ENCODE results near the gene UBALD2. TPM values are rescaled to one million over a fixed set of nuclear protein-coding genes. Genes with fewer than 3 reads are reported as not detected.
"Not testable (repeated sequence)": the region's sequence is repeated elsewhere in the genome, so short reads cannot be mapped to it uniquely, and the experiment has no call there.

Gene UBALD2
- total and polyA plus RNA-seq, 8 donors: 1.8 to 49.5 (median 38.7) TPM

GRCh38 chr17:76253841-76254240 is 11.3 kb upstream of the UBALD2 start:
- 87 to 95% (median 91%) methylated on average over 7 of the region's 7 CpGs for WGBS, 5 donors
- no peaks in the 10 kb centered on the region for H3K27me3 ChIP-seq
- intact Hi-C loops (cut with DNase I; ENCODE audit: low total_unique reads): no loop called here
- H3K27ac ChIP-seq: peak overlapping the region in 2 of 5 donors; percentile 84 to 89
- no peaks in the 10 kb centered on the region for H3K9me3 ChIP-seq
- peaks cover 24 to 46% (median 33%) of the 10 kb centered on the region in 4 donors for H3K4me1 ChIP-seq
- TF ChIP-seq POLR2AphosphoS5 (IDR thresholded peaks at IDR 0.05): no peak
- TF ChIP-seq EP300 (IDR thresholded peaks at IDR 0.05): no peak
- TF ChIP-seq CTCF (IDR thresholded peaks at IDR 0.05): no peak
- no peak for TF ChIP-seq POLR2A (IDR thresholded peaks at IDR 0.05)
- H3K36me3 ChIP-seq: no peaks in the 10 kb centered on the region
- no peak overlapping the region for H3K4me3 ChIP-seq
- DNase-seq: no peak

DNA sequence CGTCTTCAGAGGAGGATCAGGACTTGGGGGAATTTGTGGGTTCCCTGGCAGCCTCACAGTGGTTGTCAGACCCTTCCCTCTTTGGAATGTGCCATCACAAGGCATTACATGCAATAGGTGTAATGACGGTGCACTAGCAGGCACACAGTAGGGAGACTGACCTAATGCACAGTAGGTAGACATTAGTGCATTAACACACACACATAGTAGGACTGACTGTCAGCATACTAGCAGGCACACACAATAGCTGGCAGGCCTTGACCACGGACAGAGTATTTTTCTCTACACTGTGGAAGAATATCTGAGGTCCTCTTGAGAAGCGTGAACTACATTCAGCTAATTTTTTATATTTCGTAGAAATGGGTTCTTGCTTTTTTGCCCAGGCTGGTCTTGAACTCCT is 10.9 kb upstream of the UBALD2 start:
- Histone ChIP-seq H3K4me3 (no peak overlapping the region), H3K4me1 (peaks cover 26 to 47% (median 34%) of the 10 kb centered on the region in 4 donors), H3K36me3 (no peaks in the 10 kb centered on the region), H3K27ac (no peak overlapping the region), H3K27me3 (no peaks in the 10 kb centered on the region), H3K9me3 (no peaks in the 10 kb centered on the region)
- 92 to 95% (median 93%) methylated on average over 4 to 5 of the region's 5 CpGs for WGBS, 5 donors
- intact Hi-C loops (cut with DNase I; ENCODE audit: low total_unique reads): no loop called here
- TF ChIP-seq POLR2A (IDR thresholded peaks at IDR 0.05) (no peak), EP300 (IDR thresholded peaks at IDR 0.05) (no peak), CTCF (IDR thresholded peaks at IDR 0.05) (no peak), POLR2AphosphoS5 (IDR thresholded peaks at IDR 0.05) (no peak)
- no peak for DNase-seq

DNA sequence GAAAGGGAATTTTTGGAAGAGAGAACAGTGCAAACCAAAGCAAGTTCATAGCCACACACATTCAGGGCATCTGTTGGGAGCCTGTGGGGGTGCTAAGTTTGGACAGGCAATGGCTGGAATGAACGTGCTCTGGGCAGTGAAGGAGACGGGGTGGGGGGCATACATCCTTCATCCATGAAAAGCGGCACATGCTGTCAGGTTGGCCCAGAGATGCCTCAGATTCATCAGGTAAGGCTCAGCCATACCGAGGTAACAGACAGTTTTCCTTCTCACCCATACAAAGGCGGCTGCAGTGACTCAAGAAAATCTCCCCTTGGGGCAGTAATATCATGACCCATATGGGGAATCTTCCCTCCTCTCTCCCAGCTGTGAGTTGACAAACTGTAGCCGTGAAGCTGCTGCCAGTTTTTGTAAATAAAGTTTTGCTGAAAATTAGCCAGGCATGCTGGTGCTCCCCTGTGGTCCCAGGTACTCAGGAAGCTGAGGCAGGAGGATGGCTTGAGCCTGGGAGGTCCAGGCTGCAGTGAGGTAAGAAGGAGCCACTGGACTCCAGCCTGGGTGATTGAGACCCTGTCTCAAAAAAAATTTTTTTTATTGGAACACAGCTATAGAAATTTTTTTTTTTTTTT is 9.2 kb upstream of the UBALD2 start:
- TF ChIP-seq CTCF (IDR thresholded peaks at IDR 0.05) (no peak), EP300 (IDR thresholded peaks at IDR 0.05) (no peak), POLR2AphosphoS5 (IDR thresholded peaks at IDR 0.05) (no peak), POLR2A (IDR thresholded peaks at IDR 0.05) (no peak)
- 72 to 82% (median 81%) methylated on average over 6 of the region's 6 CpGs for WGBS, 5 donors
- no peak overlapping the region for H3K4me3 ChIP-seq

GRCh38 chr17:76256430-76257050 is 8.6 kb upstream of the UBALD2 start:
- H3K4me1 ChIP-seq: peaks cover 41 to 59% (median 51%) of the 10 kb centered on the region in 4 donors
- intact Hi-C loops (cut with DNase I; ENCODE audit: low total_unique reads); H3K36me3 ChIP-seq; H3K4me3 ChIP-seq; H3K27ac ChIP-seq; H3K27me3 ChIP-seq; DNase-seq; H3K9me3 ChIP-seq: not testable (repeated sequence)
- 74 to 84% (median 80%) methylated on average over 18 to 19 of the region's 19 CpGs for WGBS, 5 donors
- TF ChIP-seq POLR2AphosphoS5 (IDR thresholded peaks at IDR 0.05): peak in 2 of 3 donors; percentile 20 to 46

More for the DNA sequence above, 9.2 kb upstream of the UBALD2 start:
- Histone ChIP-seq H3K27ac (no peak overlapping the region), H3K36me3 (no peaks in the 10 kb centered on the region), H3K9me3 (no peaks in the 10 kb centered on the region), H3K4me1 (peaks cover 41 to 59% (median 48%) of the 10 kb centered on the region in 4 donors), H3K27me3 (no peaks in the 10 kb centered on the region)
- intact Hi-C loops (cut with DNase I; ENCODE audit: low total_unique reads): no loop called here
- no peak for DNase-seq

DNA sequence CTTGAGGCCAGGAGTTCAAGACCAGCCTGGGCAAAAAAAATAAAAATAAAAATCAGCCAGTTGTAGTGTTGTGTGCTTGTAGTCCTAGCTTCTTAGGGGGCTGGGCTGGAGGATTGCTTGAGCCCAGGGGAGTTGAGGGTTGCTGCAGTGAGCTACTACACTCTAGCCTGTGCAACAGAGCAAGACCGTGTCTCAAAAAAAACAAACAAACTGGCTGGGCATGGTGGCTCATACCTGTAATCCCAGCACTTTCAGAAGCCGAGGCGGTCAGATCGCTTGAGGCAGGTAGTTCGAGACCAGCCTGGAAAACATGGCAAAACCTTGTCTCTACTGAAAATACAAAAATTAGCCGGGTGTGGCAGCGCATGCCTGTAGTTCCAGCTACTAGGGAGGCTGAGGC is 4.9 kb upstream of the UBALD2 start:
- intact Hi-C loops (cut with DNase I; ENCODE audit: low total_unique reads): no loop called here
- TF ChIP-seq POLR2A (IDR thresholded peaks at IDR 0.05): no peak
- no peak for TF ChIP-seq EP300 (IDR thresholded peaks at IDR 0.05)
- TF ChIP-seq CTCF (IDR thresholded peaks at IDR 0.05): no peak
- no peak for TF ChIP-seq POLR2AphosphoS5 (IDR thresholded peaks at IDR 0.05)

More for the DNA sequence above, 4.9 kb upstream of the UBALD2 start:
- Histone ChIP-seq H3K27me3 (no peaks in the 10 kb centered on the region), H3K36me3 (no peaks in the 10 kb centered on the region), H3K9me3 (no peaks in the 10 kb centered on the region), H3K4me3 (no peak overlapping the region), H3K4me1 (peaks cover 53 to 72% (median 63%) of the 10 kb centered on the region in 4 donors), H3K27ac (peak overlapping the region; percentile 82 to 100 (median 94))
- 89 to 96% (median 92%) methylated on average over 7 of the region's 7 CpGs for WGBS, 5 donors
- no peak for DNase-seq
